ENCODE measurements around the gene AMOTL1. TPM values are rescaled to one million over a fixed set of nuclear protein-coding genes. Genes with fewer than 3 reads are reported as not detected.

AMOTL1 gene
- total RNA-seq, 1 donor from 2014 or later = 79.3 TPM

DNA sequence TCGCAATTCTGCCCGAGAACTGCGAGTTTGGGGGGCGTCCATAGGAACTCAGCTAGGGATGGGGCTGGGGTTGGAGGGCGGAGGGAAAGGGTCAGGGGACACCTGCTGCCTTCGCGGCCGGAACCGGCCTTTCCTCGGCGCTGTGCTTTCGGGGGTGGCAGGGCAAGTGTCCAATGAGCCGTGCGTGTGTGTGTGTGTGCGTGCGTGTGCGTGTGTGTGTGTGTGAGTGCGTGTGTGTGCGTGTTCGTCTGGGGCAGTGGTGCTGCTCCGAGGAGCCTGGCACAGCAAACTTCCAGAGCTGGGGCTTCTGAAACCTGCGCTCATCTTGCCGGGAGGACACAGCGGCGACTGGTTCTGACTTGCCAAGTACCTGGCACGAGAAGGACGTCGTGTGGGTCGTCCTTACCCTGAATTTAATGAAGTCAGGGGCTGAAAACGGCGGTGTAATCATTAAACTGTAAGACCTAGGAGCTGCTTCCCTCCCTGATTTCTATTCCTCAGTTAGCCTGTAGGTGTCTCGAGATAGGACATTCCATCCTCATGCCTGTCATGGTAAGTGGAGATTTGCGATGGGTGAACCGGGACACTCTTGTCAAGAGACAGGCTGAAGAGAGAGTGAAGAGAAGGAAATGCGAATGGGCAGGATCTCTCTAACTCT, 27.0 kb upstream of the AMOTL1 start:
- H3K9ac ChIP-seq (ENCODE audit: low read depth in 1 of 3, low read length in 3 of 3) = peak overlapping the region; percentile 42 to 69 (median 63)
- peak overlapping the region; percentile 36 for H3K27ac ChIP-seq (ENCODE audit: low read depth, low read length)

DNA sequence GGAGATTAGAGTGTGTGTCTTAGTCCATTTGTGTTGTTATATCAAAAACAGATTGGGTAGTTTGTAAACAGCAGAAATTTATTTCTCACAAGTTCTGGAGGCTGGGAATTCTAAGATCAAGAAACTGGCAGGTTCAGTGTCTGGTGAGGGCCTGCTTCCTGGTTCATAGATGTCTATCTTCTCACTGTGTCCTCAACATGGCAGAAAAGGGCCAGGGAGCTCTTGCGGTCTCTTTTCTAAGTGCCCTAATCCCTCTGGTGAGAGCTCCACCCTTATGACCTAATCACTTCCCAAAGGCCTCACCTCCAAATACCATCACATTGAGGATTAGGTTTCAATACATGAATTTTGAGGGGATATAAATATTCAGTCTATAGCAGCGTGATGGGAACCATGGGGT, 25.5 kb upstream of the AMOTL1 start:
- H3K27ac ChIP-seq (ENCODE audit: low read depth, low read length) = no peak overlapping the region
- no peak overlapping the region for H3K9ac ChIP-seq (ENCODE audit: low read depth in 1 of 3, low read length in 3 of 3)
- no peaks in the 10 kb centered on the region for H3K9me3 ChIP-seq (ENCODE audit: control insufficient read depth in 3 of 3, low read length in 3 of 3)

More for the DNA sequence above, 27.0 kb upstream of the AMOTL1 start:
- no peaks in the 10 kb centered on the region for H3K27me3 ChIP-seq (ENCODE audit: control insufficient read depth in 3 of 3, insufficient read depth in 3 of 3, low read length in 3 of 3)
- no peaks in the 10 kb centered on the region for H3K36me3 ChIP-seq (ENCODE audit: control insufficient read depth in 3 of 3, insufficient read depth in 3 of 3, low read length in 3 of 3)
- peak overlapping the region; percentile 47 to 68 (median 66) for H3K4me3 ChIP-seq (ENCODE audit: low read length in 3 of 3)
- peaks cover 25 to 47% (median 31%) of the 10 kb centered on the region in 3 donors for H3K4me1 ChIP-seq (ENCODE audit: control insufficient read depth in 3 of 3, insufficient read depth in 3 of 3, low read length in 3 of 3)
- no peaks in the 10 kb centered on the region for H3K9me3 ChIP-seq (ENCODE audit: control insufficient read depth in 3 of 3, low read length in 3 of 3)

DNA sequence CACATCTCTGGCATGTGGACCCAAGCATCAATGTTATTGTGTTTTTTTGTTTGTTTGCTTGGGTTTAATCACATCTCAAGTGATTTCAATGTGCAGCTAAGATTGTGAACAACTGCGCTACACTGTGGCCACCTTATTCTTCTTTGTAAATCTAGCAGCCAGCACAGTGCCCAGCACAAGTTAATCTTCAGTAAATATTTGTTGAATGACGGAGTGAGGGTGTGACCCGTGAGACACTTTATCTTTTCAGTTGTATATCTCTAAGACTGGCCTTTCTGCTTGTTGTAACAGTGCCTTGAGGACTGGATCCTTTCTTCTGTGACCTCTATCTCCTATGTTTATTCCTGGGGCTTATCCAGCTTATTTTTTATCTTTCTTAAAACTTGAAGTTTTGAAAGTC, 21.4 kb upstream of the AMOTL1 start:
- Histone ChIP-seq H3K36me3 (ENCODE audit: control insufficient read depth in 3 of 3, insufficient read depth in 3 of 3, low read length in 3 of 3) (peaks cover 0 to 2% (median 0%) of the 10 kb centered on the region in 3 donors), H3K4me1 (ENCODE audit: control insufficient read depth in 3 of 3, insufficient read depth in 3 of 3, low read length in 3 of 3) (peaks cover 29 to 62% (median 37%) of the 10 kb centered on the region in 3 donors), H3K27ac (ENCODE audit: low read depth, low read length) (peak overlapping the region; percentile 5), H3K9me3 (ENCODE audit: control insufficient read depth in 3 of 3, low read length in 3 of 3) (no peaks in the 10 kb centered on the region), H3K4me3 (ENCODE audit: low read length in 3 of 3) (no peak overlapping the region), H3K27me3 (ENCODE audit: control insufficient read depth in 3 of 3, insufficient read depth in 3 of 3, low read length in 3 of 3) (no peaks in the 10 kb centered on the region), H3K9ac (ENCODE audit: low read depth in 1 of 3, low read length in 3 of 3) (no peak overlapping the region)

More for the DNA sequence above, 25.5 kb upstream of the AMOTL1 start:
- Histone ChIP-seq H3K4me3 (ENCODE audit: low read length in 3 of 3) (no peak overlapping the region), H3K27me3 (ENCODE audit: control insufficient read depth in 3 of 3, insufficient read depth in 3 of 3, low read length in 3 of 3) (no peaks in the 10 kb centered on the region), H3K4me1 (ENCODE audit: control insufficient read depth in 3 of 3, insufficient read depth in 3 of 3, low read length in 3 of 3) (peaks cover 27 to 53% (median 39%) of the 10 kb centered on the region in 3 donors), H3K36me3 (ENCODE audit: control insufficient read depth in 3 of 3, insufficient read depth in 3 of 3, low read length in 3 of 3) (no peaks in the 10 kb centered on the region)

DNA sequence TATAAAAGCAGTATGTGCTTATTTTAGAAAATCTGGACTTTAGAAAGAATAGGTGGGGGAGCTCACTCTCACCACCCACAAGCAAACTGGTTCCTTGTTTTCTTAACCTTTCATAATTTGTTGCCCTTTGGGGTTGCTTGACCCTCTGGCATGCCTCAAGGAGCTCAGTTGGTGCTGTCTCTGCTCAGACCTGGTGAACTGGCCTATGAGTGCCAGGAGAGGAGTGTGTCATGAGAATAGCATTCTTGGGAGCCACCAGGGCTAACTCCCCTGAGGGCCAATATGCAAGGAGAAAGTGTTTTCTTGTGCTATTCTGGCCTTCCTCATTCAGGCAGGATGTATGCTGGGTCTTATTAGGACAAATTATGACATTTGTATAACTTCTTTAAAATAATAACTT, 21.0 kb upstream of the AMOTL1 start:
- Histone ChIP-seq H3K9me3 (ENCODE audit: control insufficient read depth in 3 of 3, low read length in 3 of 3) (no peaks in the 10 kb centered on the region), H3K27me3 (ENCODE audit: control insufficient read depth in 3 of 3, insufficient read depth in 3 of 3, low read length in 3 of 3) (no peaks in the 10 kb centered on the region), H3K36me3 (ENCODE audit: control insufficient read depth in 3 of 3, insufficient read depth in 3 of 3, low read length in 3 of 3) (peaks cover 0 to 2% (median 0%) of the 10 kb centered on the region in 3 donors), H3K4me1 (ENCODE audit: control insufficient read depth in 3 of 3, insufficient read depth in 3 of 3, low read length in 3 of 3) (peaks cover 29 to 62% (median 38%) of the 10 kb centered on the region in 3 donors), H3K9ac (ENCODE audit: low read depth in 1 of 3, low read length in 3 of 3) (no peak overlapping the region), H3K27ac (ENCODE audit: low read depth, low read length) (peak overlapping the region; percentile 5), H3K4me3 (ENCODE audit: low read length in 3 of 3) (no peak overlapping the region)

DNA sequence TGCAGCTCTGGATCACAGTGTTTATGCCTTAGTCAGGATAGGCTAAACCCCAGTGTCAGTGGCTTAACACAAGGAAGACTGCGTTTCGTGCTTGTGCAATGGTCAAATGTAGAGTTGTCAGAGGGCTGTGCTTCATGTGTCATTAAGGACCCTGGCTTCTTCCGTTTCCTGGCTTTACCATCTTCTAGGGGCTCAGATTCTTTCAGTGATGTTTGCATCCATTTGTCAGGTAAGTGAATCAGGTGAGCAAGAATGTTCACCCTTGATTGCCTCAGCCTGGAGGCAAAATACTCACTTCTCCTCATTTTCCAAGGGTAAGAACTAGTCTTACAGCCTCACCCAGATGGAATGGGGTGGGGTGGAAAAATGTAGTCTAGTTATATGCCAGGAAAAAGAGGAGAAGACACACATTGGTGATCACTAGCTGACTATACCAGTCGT, 20.5 kb upstream of the AMOTL1 start:
- H3K9ac ChIP-seq (ENCODE audit: low read depth in 1 of 3, low read length in 3 of 3) = no peak overlapping the region
- H3K27ac ChIP-seq (ENCODE audit: low read depth, low read length) = no peak overlapping the region
- H3K36me3 ChIP-seq (ENCODE audit: control insufficient read depth in 3 of 3, insufficient read depth in 3 of 3, low read length in 3 of 3) = peaks cover 0 to 2% (median 0%) of the 10 kb centered on the region in 3 donors
- H3K27me3 ChIP-seq (ENCODE audit: control insufficient read depth in 3 of 3, insufficient read depth in 3 of 3, low read length in 3 of 3) = no peaks in the 10 kb centered on the region
- H3K4me3 ChIP-seq (ENCODE audit: low read length in 3 of 3) = no peak overlapping the region
- peaks cover 33 to 62% (median 38%) of the 10 kb centered on the region in 3 donors for H3K4me1 ChIP-seq (ENCODE audit: control insufficient read depth in 3 of 3, insufficient read depth in 3 of 3, low read length in 3 of 3)
- no peaks in the 10 kb centered on the region for H3K9me3 ChIP-seq (ENCODE audit: control insufficient read depth in 3 of 3, low read length in 3 of 3)

DNA sequence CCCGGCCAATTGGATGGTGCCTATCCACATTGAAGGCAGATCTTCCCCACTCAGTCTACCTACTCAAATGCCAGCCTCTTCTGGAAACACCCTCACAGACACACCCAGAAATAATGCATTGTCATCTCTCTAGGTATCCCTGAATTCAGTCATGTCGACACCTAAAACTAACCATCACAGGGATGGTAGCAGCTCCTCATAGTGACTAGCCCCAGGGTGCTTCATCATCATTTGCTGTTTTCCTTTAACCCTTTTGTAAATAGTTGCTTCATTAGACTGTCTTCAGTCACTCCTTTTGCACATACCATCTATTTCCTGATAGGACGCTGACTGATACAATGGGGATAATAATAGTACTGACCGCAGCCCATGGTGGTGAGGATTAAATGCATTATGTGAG, 18.8 kb upstream of the AMOTL1 start:
- Histone ChIP-seq H3K9ac (ENCODE audit: low read depth in 1 of 3, low read length in 3 of 3) (no peak overlapping the region), H3K4me3 (ENCODE audit: low read length in 3 of 3) (no peak overlapping the region), H3K9me3 (ENCODE audit: control insufficient read depth in 3 of 3, low read length in 3 of 3) (no peaks in the 10 kb centered on the region), H3K27ac (ENCODE audit: low read depth, low read length) (no peak overlapping the region), H3K27me3 (ENCODE audit: control insufficient read depth in 3 of 3, insufficient read depth in 3 of 3, low read length in 3 of 3) (no peaks in the 10 kb centered on the region), H3K36me3 (ENCODE audit: control insufficient read depth in 3 of 3, insufficient read depth in 3 of 3, low read length in 3 of 3) (peaks cover 0 to 3% (median 2%) of the 10 kb centered on the region in 3 donors), H3K4me1 (ENCODE audit: control insufficient read depth in 3 of 3, insufficient read depth in 3 of 3, low read length in 3 of 3) (peaks cover 37 to 56% (median 37%) of the 10 kb centered on the region in 3 donors)

DNA sequence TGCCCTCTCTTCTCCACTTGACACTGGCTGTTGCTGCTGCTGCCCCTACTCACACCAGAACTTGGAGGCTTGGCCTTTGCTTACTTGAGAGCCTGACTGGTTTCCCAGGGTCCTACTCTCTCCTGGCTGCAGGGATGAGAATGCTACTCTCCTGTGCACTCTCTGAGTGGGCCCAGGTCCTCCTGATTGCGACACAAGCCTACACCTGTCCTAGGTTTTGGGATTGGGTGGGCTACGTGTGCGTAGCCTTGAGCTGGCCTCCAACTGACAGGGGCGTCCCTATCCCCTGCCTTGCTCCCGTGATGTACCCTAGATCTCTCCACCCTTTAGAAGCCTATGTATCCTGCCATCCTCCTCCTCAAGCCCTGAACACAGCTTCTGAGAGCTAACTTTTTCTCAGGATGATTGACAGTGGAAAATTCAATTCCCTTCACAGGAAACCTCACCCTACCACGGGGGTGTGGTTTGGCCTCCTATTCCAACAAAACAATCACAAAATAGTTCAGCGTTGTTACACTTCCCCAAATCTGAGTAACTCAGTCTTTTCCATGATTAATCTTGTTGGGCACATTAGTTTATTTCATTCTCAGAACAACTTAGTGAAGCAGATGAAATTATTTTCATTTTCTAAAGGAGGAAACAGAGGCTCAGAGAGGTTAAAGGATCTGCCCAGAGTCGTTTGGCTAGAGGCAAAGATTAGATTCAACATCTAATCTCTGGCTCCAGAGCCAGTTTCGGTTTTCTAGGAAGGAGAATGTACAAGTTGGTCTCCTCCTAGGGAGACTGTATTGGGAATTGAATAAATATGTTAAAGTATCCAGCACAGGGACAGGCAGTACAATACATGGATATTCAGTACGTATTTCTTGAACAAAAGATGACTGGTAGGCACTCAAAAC, 17.6 kb upstream of the AMOTL1 start:
- peaks cover 0 to 4% (median 3%) of the 10 kb centered on the region in 3 donors for H3K36me3 ChIP-seq (ENCODE audit: control insufficient read depth in 3 of 3, insufficient read depth in 3 of 3, low read length in 3 of 3)
- H3K27ac ChIP-seq (ENCODE audit: low read depth, low read length) = peak overlapping the region; percentile 32
- H3K4me3 ChIP-seq (ENCODE audit: low read length in 3 of 3) = peak overlapping the region in 2 of 3 donors; percentile 6 to 26
- H3K9ac ChIP-seq (ENCODE audit: low read depth in 1 of 3, low read length in 3 of 3) = peak overlapping the region in 2 of 3 donors; percentile 18 to 55
- H3K4me1 ChIP-seq (ENCODE audit: control insufficient read depth in 3 of 3, insufficient read depth in 3 of 3, low read length in 3 of 3) = peaks cover 37 to 56% (median 37%) of the 10 kb centered on the region in 3 donors
- H3K27me3 ChIP-seq (ENCODE audit: control insufficient read depth in 3 of 3, insufficient read depth in 3 of 3, low read length in 3 of 3) = no peaks in the 10 kb centered on the region
- no peaks in the 10 kb centered on the region for H3K9me3 ChIP-seq (ENCODE audit: control insufficient read depth in 3 of 3, low read length in 3 of 3)

DNA sequence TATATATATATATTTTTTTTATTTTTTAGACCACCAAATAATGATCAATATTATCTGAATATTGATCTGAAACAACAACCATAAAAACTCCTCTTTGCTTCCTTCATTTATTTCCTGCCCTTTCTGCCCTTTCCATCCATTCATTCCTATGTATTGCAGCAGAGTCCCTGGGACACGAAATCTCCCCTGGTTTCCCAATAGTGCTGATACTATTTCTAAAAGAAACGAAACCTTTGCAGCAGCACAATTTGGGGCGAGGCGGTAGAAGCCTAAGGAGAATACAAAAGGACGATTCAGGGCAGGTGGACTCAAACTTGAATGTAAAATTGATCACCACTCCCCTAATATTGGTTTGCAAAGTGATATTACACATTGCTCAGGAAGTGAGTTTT, 16.9 kb upstream of the AMOTL1 start:
- peaks cover 0 to 4% (median 3%) of the 10 kb centered on the region in 3 donors for H3K36me3 ChIP-seq (ENCODE audit: control insufficient read depth in 3 of 3, insufficient read depth in 3 of 3, low read length in 3 of 3)
- H3K27me3 ChIP-seq (ENCODE audit: control insufficient read depth in 3 of 3, insufficient read depth in 3 of 3, low read length in 3 of 3) = no peaks in the 10 kb centered on the region
- H3K27ac ChIP-seq (ENCODE audit: low read depth, low read length) = no peak overlapping the region
- no peak overlapping the region for H3K4me3 ChIP-seq (ENCODE audit: low read length in 3 of 3)
- peaks cover 36 to 51% (median 37%) of the 10 kb centered on the region in 3 donors for H3K4me1 ChIP-seq (ENCODE audit: control insufficient read depth in 3 of 3, insufficient read depth in 3 of 3, low read length in 3 of 3)
- no peak overlapping the region for H3K9ac ChIP-seq (ENCODE audit: low read depth in 1 of 3, low read length in 3 of 3)
- no peaks in the 10 kb centered on the region for H3K9me3 ChIP-seq (ENCODE audit: control insufficient read depth in 3 of 3, low read length in 3 of 3)

DNA sequence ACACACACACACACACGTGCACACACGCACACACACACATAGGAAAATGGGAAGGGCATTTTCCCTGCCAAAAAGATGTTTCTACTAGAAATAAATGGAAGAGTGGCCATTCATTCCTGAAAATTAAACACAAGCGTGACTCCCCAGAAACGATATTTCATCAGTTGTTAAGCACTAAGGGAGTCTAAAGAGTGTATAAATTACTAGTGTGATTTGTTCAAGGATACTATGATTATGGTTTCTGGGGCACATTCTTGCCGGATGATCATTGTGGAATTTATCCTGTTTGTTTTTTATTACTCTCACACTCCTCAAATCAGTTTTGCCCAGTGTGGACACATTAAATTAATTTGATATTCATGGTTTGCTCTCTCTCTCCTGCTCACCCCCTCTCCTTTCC, 16.4 kb upstream of the AMOTL1 start:
- H3K9me3 ChIP-seq (ENCODE audit: control insufficient read depth in 3 of 3, low read length in 3 of 3) = no peaks in the 10 kb centered on the region
- peaks cover 0 to 4% (median 3%) of the 10 kb centered on the region in 3 donors for H3K36me3 ChIP-seq (ENCODE audit: control insufficient read depth in 3 of 3, insufficient read depth in 3 of 3, low read length in 3 of 3)
- H3K4me1 ChIP-seq (ENCODE audit: control insufficient read depth in 3 of 3, insufficient read depth in 3 of 3, low read length in 3 of 3) = peaks cover 33 to 45% (median 35%) of the 10 kb centered on the region in 3 donors
- no peak overlapping the region for H3K27ac ChIP-seq (ENCODE audit: low read depth, low read length)
- H3K27me3 ChIP-seq (ENCODE audit: control insufficient read depth in 3 of 3, insufficient read depth in 3 of 3, low read length in 3 of 3) = no peaks in the 10 kb centered on the region
- no peak overlapping the region for H3K4me3 ChIP-seq (ENCODE audit: low read length in 3 of 3)
- no peak overlapping the region for H3K9ac ChIP-seq (ENCODE audit: low read depth in 1 of 3, low read length in 3 of 3)
